NCI-H510A treated with DMSO at 0.1 percent for 48 hours (cell line): ENCODE results near the gene CYP26C1.

Source experiments
- DNase-seq: peaks from one replicate; lab custom pipeline; 2025; lab: John Stamatoyannopoulos, UW

Gene CYP26C1

DNA sequence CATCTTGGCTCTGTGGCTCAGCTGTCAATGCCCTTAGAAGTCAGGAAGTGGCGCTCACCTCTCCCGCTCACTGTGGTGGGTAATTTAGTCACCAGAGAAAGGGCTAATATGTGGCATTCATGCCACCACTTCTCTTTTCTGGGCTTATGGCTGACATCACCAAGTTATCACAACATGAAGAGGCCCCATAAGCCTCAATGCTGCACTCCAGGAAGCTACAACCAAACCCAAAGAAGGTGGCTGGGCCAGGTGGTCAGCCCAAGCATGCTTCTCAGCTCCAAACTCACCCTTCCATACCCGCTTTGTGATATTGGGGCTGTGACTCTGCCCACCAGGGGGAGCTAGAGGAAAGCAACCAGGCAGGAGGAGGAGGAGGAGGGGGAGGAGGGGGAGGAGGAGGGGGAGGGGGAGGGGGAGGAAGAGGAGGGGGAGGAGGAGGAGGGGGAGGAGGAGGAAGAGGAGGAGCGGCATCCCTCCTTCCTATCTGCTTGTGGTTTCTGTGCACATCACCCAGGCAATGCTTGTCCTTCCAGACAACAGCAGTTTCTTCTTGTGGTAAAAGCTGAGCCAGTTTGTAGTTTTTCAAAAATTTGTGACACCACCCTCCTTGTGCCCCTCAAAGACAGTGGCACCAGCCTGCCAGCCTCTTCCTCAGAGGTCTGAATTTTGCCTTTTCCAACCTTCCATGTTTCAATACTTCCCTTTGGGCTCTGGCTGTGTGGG lies 55.2 kb downstream of the CYP26C1 start:
- DNase-seq = peak; percentile 10
